ENCODE data around the gene ADGRV1. TPM values are rescaled to one million over a fixed set of nuclear protein-coding genes. Genes with fewer than 3 reads are reported as not detected.

Gene ADGRV1
- total RNA-seq, 1 experiment from 2014 or later: 64.8 TPM

DNA sequence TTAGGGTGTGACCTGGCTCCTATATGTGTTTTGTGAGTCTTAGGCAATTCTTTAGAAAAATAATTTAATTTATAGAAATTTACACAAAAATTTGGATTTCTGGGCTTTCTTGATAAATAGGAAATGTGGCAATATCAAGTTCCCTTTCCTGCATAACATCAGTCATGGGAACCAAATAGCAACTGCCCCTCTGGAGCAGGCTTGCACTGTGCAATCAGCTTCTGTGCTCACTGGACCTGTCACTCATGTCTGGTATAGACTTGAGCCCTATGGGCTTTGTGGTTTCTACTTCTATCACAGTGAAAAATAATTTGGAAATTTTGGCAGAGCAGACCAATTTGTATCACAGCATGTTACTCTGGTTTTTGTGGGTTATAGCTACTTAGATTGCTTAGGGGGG, 131.7 kb downstream of the ADGRV1 start:
- Histone ChIP-seq H3K79me2 (ENCODE audit: insufficient read depth, low read length) (no peaks in the 10 kb centered on the region; the same call in 1 of the 2 replicates), H2BK120ac (ENCODE audit: low read depth, low read length, poor library complexity, severe bottlenecking) (no peak overlapping the region), H2BK20ac (ENCODE audit: low read depth, low read length, poor library complexity, severe bottlenecking) (no peak overlapping the region), H3K27me3 (ENCODE audit: insufficient read depth, low read length) (no peaks in the 10 kb centered on the region), H3T11ph (ENCODE audit: low read length) (no peak overlapping the region), H3K9me3 (ENCODE audit: control insufficient read depth, low read depth, low read length) (peaks cover 3% of the 10 kb centered on the region), H3K4me2 (ENCODE audit: insufficient read depth, insufficient read length, low read length) (no peak overlapping the region), H3K18ac (ENCODE audit: insufficient read length, low read depth, low read length) (no peak overlapping the region), H2BK12ac (ENCODE audit: insufficient read length, low read depth, low read length) (no peak overlapping the region), H3K23me2 (ENCODE audit: insufficient read length, low read depth, low read length, poor library complexity, severe bottlenecking) (no peaks in the 10 kb centered on the region), H4K91ac (ENCODE audit: insufficient read length, low read depth, low read length) (no peak overlapping the region), H3K23ac (ENCODE audit: insufficient read length, low read depth, low read length) (no peak overlapping the region), H4K5ac (ENCODE audit: insufficient read length, low read depth, low read length) (no peak overlapping the region), H2BK15ac (ENCODE audit: low read depth, low read length) (no peak overlapping the region), H3K14ac (ENCODE audit: insufficient read depth, low read length) (no peak overlapping the region), H3K56ac (ENCODE audit: insufficient read length, low read depth, low read length) (no peak overlapping the region), H4K20me1 (ENCODE audit: control insufficient read depth, insufficient read depth, insufficient read length) (no peaks in the 10 kb centered on the region), H2AK5ac (ENCODE audit: insufficient read length, low read length) (no peak overlapping the region), H3K4me1 (ENCODE audit: insufficient read depth, low read length) (no peaks in the 10 kb centered on the region), H3K9ac (ENCODE audit: extremely low read depth, insufficient read length, low read length) (no peak overlapping the region), H3K79me1 (ENCODE audit: insufficient read depth, low read depth, low read length, poor library complexity, severe bottlenecking) (no peaks in the 10 kb centered on the region), H3K4ac (ENCODE audit: low read depth, low read length) (no peak overlapping the region), H4K8ac (replicated peaks; ENCODE audit: insufficient read length, low read depth, low read length) (no peak overlapping the region), H2BK5ac (ENCODE audit: insufficient read length, low read length) (no peak overlapping the region), H3K27ac (ENCODE audit: insufficient read length, low read depth, low read length) (no peak overlapping the region), H2AFZ (ENCODE audit: low read length) (no peak overlapping the region)
- peaks cover 0 to 12% of the 10 kb centered on the region in 2 experiments; a peak in 2 of 5 replicates for H3K9me3 Mint-ChIP-seq
- DNase-seq: no peak
- no peak overlapping the region for H3K4me3 Mint-ChIP-seq
- H3K36me3 Mint-ChIP-seq (ENCODE audit: insufficient read depth in 1 of 3, low read depth in 3 of 3): peaks cover 35 to 55% (median 43%) of the 10 kb centered on the region in 3 experiments
- H3K27me3 Mint-ChIP-seq (ENCODE audit: low read depth): no peaks in the 10 kb centered on the region; the same call in 1 of the 2 replicates
- H3K27ac Mint-ChIP-seq: no peak overlapping the region
- 0 out of 4 replicates have a peak, but pooled peaks cover 3% of the 10 kb centered on the region in 2 experiments for H3K4me1 Mint-ChIP-seq
- TF ChIP-seq, protein P1, sequence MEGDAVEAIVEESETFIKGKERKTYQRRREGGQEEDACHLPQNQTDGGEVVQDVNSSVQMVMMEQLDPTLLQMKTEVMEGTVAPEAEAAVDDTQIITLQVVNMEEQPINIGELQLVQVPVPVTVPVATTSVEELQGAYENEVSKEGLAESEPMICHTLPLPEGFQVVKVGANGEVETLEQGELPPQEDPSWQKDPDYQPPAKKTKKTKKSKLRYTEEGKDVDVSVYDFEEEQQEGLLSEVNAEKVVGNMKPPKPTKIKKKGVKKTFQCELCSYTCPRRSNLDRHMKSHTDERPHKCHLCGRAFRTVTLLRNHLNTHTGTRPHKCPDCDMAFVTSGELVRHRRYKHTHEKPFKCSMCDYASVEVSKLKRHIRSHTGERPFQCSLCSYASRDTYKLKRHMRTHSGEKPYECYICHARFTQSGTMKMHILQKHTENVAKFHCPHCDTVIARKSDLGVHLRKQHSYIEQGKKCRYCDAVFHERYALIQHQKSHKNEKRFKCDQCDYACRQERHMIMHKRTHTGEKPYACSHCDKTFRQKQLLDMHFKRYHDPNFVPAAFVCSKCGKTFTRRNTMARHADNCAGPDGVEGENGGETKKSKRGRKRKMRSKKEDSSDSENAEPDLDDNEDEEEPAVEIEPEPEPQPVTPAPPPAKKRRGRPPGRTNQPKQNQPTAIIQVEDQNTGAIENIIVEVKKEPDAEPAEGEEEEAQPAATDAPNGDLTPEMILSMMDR (conservative IDR thresholded peaks at IDR 0.05): no peak

Measured in H9 (cell line).